Astrocyte of the spinal cord (primary cell): ENCODE data around the gene S100B.

Source experiments
- DNase-seq: peaks from one replicate; pipeline ENCODE4 v3.0.0; 2011; ENCODE audit warnings: low read depth, low spot score
- H3K4me3 ChIP-seq: 2 replicates; pipeline ENCODE4 v1.5.1; 2011; ENCODE audit warnings: low read depth, mild to moderate bottlenecking, low read length, moderate library complexity
- CTCF ChIP-seq: IDR thresholded peaks from 2 replicates; pipeline ENCODE4 v1.5.1; 2012; ENCODE audit warnings: low read depth, mild to moderate bottlenecking, low read length, inconsistent platforms
- in situ Hi-C: cut with HindIII; loops from 2 replicates; pipeline ENCODE4 v1.10.0; 2017; ENCODE audit warnings: low sequenced_read_pairs

Gene S100B

DNA sequence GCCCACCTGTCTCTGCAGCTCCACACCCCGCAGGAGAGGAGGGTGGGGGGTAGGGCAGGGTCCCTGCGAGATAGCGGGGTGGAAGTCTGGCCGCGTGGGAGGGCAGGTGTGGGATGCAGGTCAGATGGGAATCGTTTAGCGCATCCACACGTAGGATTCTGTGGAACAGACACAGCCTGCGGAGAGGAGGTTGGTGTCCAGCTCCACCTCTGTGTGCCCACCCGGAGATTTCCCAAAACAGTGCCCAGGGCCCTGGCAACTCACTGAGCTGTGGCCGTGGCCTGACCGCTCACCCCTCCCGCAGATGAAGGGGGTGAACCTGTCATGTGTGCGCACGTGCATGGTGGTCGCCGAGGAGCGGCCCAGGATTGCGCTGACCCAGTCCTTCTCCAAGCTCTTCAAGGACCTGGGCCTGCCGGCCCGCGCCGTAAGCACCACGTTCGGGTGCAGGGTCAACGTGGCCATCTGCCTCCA lies 46.9 kb downstream of the S100B start:
- in situ Hi-C loops = no loop called here
- DNase-seq = no peak
- no peak overlapping the region for H3K4me3 ChIP-seq
- TF ChIP-seq CTCF = no peak

- TF ChIP-seq CTCF = no peak
- H3K4me3 ChIP-seq = no peak overlapping the region
- in situ Hi-C loops = no loop called here
- DNase-seq = no peak
These were observed 47.4 kb downstream of the S100B start for GRCh38 chr21:46557469-46557868.

GRCh38 chr21:46556802-46557201 lies 48.1 kb downstream of the S100B start:
- no peak for TF ChIP-seq CTCF
- in situ Hi-C loops = no loop called here
- no peak for DNase-seq
- H3K4me3 ChIP-seq = no peak overlapping the region

DNA sequence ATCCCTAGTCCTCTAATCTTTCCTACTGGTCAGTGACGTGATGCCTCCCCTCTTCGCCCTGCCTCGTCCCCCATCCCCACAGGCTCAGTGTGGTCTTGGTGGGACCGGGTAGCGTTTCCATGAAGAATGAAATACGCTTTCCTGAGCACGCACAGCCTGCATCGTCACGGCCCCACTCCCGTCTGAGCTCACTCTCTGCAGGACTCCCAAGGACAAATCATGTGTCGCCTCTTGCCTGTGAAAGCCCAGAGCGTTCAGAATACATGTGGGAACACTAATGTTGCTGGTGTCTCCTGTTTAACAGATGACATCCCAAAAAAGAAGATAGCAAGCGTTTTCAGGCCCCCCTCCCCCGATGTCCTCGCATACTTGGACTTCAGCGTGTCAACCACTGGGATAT lies 49.2 kb downstream of the S100B start:
- in situ Hi-C loops = no loop called here
- no peak overlapping the region for H3K4me3 ChIP-seq
- no peak for DNase-seq
- TF ChIP-seq CTCF = no peak

DNA sequence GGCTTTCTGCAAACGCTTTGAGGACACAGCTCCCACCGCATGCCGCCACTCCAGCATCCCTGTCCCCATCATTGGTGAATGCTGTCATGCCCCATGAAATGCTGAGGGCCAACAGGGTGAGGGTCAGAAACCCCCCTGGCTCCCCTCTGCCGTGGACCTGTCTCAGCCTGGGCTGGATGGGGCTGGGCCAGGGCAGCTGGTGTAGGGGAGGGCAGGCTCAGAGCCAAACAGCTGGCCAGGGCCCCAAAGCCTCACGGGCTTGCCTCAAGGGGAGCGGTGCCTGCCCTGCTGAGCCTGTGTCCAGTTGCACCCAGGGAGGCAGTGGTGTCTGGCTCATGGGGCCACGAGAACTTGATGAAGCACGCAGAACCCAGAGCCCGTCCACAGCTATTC lies 49.7 kb downstream of the S100B start:
- in situ Hi-C loops = no loop called here
- no peak for TF ChIP-seq CTCF
- no peak overlapping the region for H3K4me3 ChIP-seq
- DNase-seq = no peak

GRCh38 chr21:46554431-46555224 lies 50.3 kb downstream of the S100B start:
- in situ Hi-C loops = no loop called here
- H3K4me3 ChIP-seq = no peak overlapping the region
- DNase-seq = no peak
- no peak for TF ChIP-seq CTCF
